AG10803 (cell line): ENCODE measurements around the gene ZBTB45.
"Not testable (repeated sequence)": the region's sequence is repeated elsewhere in the genome, so short reads cannot be mapped to it uniquely, and the experiment has no call there.

Experiments used
- DNase-seq: peaks from one replicate; pipeline ENCODE4 v3.0.0; 2010; ENCODE audit warnings: low read depth
- H3K4me3 ChIP-seq: 2 replicates; pipeline ENCODE4 v1.5.1; 2011; ENCODE audit warnings: mild to moderate bottlenecking, low read length, control low read depth
- TF ChIP-seq, protein P1 (sequence below): conservative IDR thresholded peaks from 2 replicates; pipeline ENCODE4 v1.5.1; 2011; ENCODE audit warnings: mild to moderate bottlenecking, low read length, control low read depth, inconsistent platforms

ZBTB45 gene

DNA sequence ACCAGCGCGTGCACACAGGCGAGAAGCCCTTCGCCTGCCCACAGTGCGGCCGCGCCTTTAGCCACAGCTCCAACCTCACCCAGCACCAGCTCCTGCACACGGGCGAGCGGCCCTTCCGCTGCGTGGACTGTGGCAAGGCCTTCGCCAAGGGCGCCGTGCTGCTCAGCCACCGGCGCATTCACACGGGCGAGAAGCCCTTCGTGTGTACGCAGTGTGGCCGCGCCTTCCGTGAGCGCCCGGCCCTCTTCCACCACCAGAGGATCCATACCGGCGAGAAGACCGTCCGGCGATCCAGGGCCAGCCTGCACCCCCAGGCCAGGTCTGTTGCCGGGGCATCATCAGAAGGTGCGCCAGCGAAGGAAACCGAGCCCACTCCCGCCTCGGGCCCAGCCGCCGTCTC is 47.9 kb downstream of the ZBTB45 start:
- TF ChIP-seq, protein P1, sequence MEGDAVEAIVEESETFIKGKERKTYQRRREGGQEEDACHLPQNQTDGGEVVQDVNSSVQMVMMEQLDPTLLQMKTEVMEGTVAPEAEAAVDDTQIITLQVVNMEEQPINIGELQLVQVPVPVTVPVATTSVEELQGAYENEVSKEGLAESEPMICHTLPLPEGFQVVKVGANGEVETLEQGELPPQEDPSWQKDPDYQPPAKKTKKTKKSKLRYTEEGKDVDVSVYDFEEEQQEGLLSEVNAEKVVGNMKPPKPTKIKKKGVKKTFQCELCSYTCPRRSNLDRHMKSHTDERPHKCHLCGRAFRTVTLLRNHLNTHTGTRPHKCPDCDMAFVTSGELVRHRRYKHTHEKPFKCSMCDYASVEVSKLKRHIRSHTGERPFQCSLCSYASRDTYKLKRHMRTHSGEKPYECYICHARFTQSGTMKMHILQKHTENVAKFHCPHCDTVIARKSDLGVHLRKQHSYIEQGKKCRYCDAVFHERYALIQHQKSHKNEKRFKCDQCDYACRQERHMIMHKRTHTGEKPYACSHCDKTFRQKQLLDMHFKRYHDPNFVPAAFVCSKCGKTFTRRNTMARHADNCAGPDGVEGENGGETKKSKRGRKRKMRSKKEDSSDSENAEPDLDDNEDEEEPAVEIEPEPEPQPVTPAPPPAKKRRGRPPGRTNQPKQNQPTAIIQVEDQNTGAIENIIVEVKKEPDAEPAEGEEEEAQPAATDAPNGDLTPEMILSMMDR = no peak
- no peak overlapping the region for H3K4me3 ChIP-seq
- DNase-seq = no peak

DNA sequence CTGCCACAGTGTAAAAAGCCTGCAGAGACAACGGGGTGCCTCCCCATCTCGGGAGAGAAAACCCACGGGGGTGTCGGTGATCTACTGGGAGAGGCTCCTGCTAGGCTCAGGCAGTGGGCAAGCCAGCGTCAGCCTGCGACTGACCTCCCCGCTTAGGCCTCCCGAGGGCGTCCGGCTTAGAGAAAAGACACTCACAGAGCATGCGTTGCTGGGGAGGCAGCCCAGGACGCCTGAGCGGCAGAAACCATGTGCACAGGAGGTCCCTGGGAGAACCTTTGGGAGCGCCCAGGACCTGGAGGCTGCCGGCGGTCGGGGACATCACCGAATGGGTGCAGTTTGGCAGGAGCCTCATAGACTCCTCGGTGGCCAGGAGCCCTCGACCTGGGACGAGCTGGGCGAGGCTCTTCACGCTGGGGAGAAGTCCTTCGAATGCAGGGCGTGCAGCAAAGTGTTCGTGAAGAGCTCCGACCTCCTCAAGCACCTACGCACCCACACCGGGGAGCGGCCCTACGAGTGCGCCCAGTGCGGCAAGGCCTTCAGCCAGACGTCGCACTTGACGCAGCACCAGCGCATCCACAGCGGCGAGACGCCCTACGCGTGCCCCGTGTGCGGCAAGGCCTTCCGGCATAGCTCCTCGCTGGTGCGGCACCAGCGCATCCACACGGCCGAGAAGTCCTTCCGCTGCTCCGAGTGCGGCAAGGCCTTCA is 48.6 kb downstream of the ZBTB45 start:
- H3K4me3 ChIP-seq, DNase-seq: not testable (repeated sequence)

DNA sequence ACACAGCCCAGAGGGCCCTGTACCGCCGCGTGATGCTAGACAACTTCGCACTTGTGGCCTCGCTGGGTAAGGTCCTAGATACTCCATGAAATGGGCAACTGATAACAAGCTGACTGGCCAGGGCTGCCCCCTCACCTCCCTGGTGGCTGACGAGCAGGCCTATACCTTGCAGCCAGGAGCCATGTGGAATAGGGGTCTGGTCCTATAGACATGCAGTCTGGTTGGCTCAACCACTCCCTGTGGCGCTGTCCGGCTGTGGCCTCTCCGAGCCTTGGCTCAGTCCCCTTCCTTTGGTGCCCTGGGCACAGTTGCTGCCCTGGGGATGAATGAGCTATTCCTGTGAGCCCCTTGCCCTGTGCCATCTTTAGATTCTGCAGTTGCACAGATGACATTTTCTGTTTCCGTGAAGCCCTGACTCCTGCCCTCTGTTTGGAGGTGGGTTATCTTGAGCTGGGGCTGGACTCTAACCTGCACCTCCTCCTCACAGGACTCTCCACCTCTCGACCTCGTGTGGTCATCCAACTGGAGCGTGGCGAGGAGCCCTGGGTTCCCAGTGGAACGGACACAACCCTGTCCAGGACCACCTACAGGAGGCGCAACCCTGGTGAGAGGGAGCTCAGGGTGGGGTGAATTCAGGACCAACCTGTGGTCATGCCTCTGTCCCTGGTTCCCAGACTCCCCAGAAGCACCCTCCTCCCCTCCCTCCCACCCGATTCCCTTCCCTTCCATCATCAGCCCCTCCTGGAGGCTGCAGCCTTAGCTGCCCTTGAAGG is 50.2 kb downstream of the ZBTB45 start:
- no peak for DNase-seq
- H3K4me3 ChIP-seq = no peak overlapping the region
- TF ChIP-seq, protein P1 = no peak

DNA sequence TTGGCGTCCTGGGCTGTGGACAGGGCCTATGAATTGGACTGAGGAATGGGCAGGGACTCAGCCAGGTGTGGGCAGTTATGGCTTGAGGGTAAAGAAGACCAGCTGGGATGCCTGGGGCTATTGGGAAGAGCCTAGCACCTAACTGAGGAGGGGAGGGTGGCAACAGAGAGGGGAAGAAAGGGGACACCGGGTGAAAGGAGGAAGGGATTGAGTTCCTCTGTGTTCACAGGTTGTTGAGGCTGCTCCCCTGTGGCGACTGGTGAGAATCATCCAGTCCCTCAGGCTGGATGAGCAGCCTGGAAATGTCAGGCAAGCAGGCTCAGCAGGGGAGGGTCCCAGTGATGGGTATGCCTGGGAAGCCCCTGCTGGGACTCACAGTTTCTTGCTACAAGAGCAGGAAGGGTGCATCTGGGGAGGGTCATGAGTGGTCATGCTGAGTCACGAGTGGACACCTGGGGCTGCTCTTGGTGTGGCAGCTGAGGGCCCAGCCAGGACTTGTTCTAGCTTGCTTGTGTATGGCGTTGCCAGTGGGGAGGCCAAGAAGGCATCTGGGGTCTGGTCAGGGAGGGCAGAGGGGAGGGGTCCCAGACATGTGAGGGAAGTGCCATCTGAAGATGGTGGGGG is 51.3 kb downstream of the ZBTB45 start:
- H3K4me3 ChIP-seq = peak overlapping the region; percentile 20
- no peak for DNase-seq
- TF ChIP-seq, protein P1 = no peak

DNA sequence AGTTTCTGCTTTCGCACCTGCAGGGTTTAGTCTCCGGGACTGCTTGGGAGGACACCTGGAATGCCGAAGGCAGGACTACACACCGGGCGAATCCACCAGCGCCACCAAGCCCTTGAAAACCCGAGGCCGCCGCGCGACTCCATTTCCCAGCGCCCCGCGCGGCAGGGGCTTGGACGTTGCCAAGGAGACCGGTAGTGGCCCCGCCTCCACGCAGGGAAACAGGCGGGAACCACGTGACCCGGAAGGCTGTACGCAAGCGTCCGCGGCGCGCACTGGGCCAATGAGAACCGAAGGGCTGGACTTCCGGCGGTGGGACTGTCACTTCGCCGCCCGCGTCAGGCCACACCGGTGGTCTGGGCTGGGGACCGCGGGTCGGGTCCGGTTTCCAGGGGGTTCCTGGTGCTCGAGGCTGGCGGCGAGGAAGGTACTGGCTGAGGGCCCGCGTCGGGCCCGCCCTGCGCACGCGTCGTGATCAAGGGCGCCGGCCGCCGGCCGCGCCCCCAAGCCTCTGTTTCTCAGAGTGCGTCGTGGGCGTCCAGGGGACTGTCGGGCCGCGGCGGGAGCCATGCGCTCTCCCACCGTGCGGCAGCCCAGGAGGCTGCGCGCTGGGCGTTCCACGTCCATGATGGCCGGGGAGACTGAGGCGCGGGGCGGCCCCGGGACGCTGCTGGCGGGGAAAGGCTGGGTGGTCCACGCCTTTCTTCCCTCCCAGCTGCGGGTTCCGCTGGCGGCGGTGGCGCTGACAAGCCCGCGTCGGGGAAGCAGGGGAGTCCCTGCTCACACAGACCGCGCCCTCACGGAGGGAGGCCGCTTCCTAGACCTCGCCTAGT is 52.6 kb downstream of the ZBTB45 start, which contains the start of gene ZNF324:
Gene ZNF324, plus strand, starts transcription at position 321 of the 830 bp plus-strand sequence. CDS start 2,106 bp downstream, outside the sequence.
- TF ChIP-seq, protein P1 = no peak

DNA sequence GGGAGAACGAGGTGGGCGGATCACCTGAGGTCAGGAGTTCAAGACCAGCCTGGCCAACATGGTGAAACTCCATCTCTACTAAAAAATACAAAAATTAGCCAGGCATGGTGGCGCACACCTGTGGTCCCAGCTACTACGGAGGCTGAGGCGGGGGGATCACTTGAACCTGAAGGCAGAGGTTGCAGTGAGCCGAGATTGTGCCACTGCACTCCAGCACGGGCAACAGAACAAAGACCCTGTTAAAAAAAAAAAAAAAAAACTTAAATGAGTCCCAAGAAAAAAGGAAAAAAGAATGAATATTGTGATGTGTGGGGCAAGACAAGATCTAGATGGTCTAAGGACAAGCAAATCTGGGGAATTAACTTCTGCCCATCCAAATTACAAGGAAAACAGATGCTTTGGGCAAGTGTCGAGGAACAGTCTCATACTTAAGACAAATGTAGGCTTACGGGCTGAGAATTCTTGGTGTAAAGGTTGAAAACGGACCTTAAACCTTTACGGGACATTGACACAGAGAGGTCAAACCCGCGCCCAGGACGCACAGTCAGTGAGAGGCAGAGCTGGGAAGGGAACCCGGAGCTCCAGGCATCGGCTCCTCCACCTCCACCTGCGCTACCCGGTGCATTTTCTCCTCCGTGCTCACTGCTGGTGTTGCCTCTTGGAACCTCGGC is 53.4 kb downstream of the ZBTB45 start:
- TF ChIP-seq, protein P1 = no peak
- DNase-seq = no peak

More for the DNA sequence above, 52.6 kb downstream of the ZBTB45 start, which contains the start of gene ZNF324:
- DNase-seq = peak; percentile 93
- peak within 1 kb of the TSS; percentile 73 for H3K4me3 ChIP-seq

More for the DNA sequence above, 53.4 kb downstream of the ZBTB45 start:
- H3K4me3 ChIP-seq = peak overlapping the region; percentile 73
